AG04449 (cell line): ENCODE data around the gene FNDC3A.
"Not testable (repeated sequence)": the region's sequence is repeated elsewhere in the genome, so short reads cannot be mapped to it uniquely, and the experiment has no call there.

Experiments used
- CTCF ChIA-PET: fragments of 350-600 bp; formaldehyde crosslinking; extraction: SDS; loops from one replicate; lab custom pipeline; 2021; ENCODE audit warnings: antibody characterized with exemption; lab: Yijun Ruan, JAX
- POLR2A ChIA-PET: fragments of 400-600, 350-600 bp; formaldehyde crosslinking; extraction: SDS; loops from one replicate; lab custom pipeline; 2020; ENCODE audit warnings: antibody characterized with exemption, inconsistent platforms; lab: Yijun Ruan, JAX
- DNase-seq: peaks from one replicate; pipeline ENCODE4 v3.0.0-alpha.2; 2010; ENCODE audit warnings: low read depth, low spot score
- H3K4me3 ChIP-seq: 2 replicates; pipeline ENCODE4 v1.5.1; 2011; ENCODE audit warnings: low read depth, mild to moderate bottlenecking, control low read depth, low read length
- CTCF ChIP-seq: IDR thresholded peaks from one replicate; pipeline ENCODE4 v1.5.1; 2011; ENCODE audit warnings: mild to moderate bottlenecking, moderate library complexity, low read length, control low read depth, inconsistent platforms; ENCODE audit not compliant: insufficient read depth; ENCODE audit errors: missing control alignments

The FNDC3A gene

GRCh38 chr13:48994706-48995105 lies 19.0 kb downstream of the FNDC3A start:
- no peak for TF ChIP-seq CTCF
- ChIA-PET POLR2A (no interaction called here), CTCF (no interaction called here)
- no peak overlapping the region for H3K4me3 ChIP-seq
- no peak for DNase-seq

GRCh38 chr13:48998641-48999292 lies 23.1 kb downstream of the FNDC3A start:
- DNase-seq = no peak
- ChIA-PET CTCF (no interaction called here), POLR2A (no interaction called here)
- no peak overlapping the region for H3K4me3 ChIP-seq
- no peak for TF ChIP-seq CTCF

GRCh38 chr13:49000247-49000646 lies 24.5 kb downstream of the FNDC3A start:
- POLR2A ChIA-PET = no interaction called here
- DNase-seq = no peak
- no peak overlapping the region for H3K4me3 ChIP-seq
- TF ChIP-seq CTCF = no peak
- CTCF ChIA-PET = no interaction called here

- CTCF ChIA-PET = not testable (repeated sequence)
These were observed 43.4 kb downstream of the FNDC3A start for GRCh38 chr13:49018986-49019635.

GRCh38 chr13:49020328-49020727 lies 44.6 kb downstream of the FNDC3A start:
- ChIA-PET POLR2A (no interaction called here), CTCF (no interaction called here)
- H3K4me3 ChIP-seq = no peak overlapping the region
- no peak for TF ChIP-seq CTCF
- DNase-seq = no peak

More at GRCh38 chr13:49018986-49019635, 43.4 kb downstream of the FNDC3A start:
- POLR2A ChIA-PET, DNase-seq, H3K4me3 ChIP-seq: not testable (repeated sequence)

- ChIA-PET CTCF (no interaction called here), POLR2A (no interaction called here)
- no peak overlapping the region for H3K4me3 ChIP-seq
- no peak for DNase-seq
- no peak for TF ChIP-seq CTCF
These were observed 45.3 kb downstream of the FNDC3A start for GRCh38 chr13:49020940-49021553.
